Measurements from ENCODE around the gene YBEY. TPM values are rescaled to one million over a fixed set of nuclear protein-coding genes. Genes with fewer than 3 reads are reported as not detected.

Gene YBEY
- total and polyA plus RNA-seq, 2 donors (not counting 3 experiments of a cell fraction or from before 2014, with no cell fraction given) = 6.1 to 15.3 TPM

GRCh38 chr21:46311568-46311967, 25.4 kb downstream of the YBEY start:
- Histone ChIP-seq H2AFZ (ENCODE audit: low read depth, low read length) (no peak overlapping the region), H3K9me3 (replicated peaks; ENCODE audit: control insufficient read depth, insufficient read depth, low read length) (no peaks in the 10 kb centered on the region), H3K9me1 (replicated peaks; ENCODE audit: control insufficient read depth, extremely low read depth, insufficient read depth, low read length) (no peaks in the 10 kb centered on the region), H3K4me1 (ENCODE audit: control insufficient read depth, extremely low read depth, insufficient read depth, low read length) (no peaks in the 10 kb centered on the region), H3K4me3 (replicated peaks in 1 of 3; ENCODE audit: insufficient read depth in 1 of 3, low read depth in 1 of 3, low read length in 3 of 3) (no peak overlapping the region), H3K27me3 (ENCODE audit: control insufficient read depth in 2 of 2, insufficient read depth in 2 of 2, low read length in 2 of 2) (no peaks in the 10 kb centered on the region), H4K20me1 (replicated peaks; ENCODE audit: control insufficient read depth, extremely low read depth, insufficient read depth, low read length) (no peaks in the 10 kb centered on the region), H3K27ac (ENCODE audit: insufficient read depth, low read depth, low read length) (no peak overlapping the region), H3K9ac (replicated peaks; ENCODE audit: extremely low read depth, insufficient read depth, low read length) (no peak overlapping the region), H3K4me2 (ENCODE audit: insufficient read depth, low read length) (no peak overlapping the region), H3K79me2 (ENCODE audit: control insufficient read depth, insufficient read depth, low read length) (no peaks in the 10 kb centered on the region), H3K36me3 (ENCODE audit: control insufficient read depth in 2 of 2, extremely low read depth in 1 of 2, insufficient read depth in 2 of 2, low read length in 2 of 2) (no peaks in the 10 kb centered on the region)
- dilution Hi-C loops (cut with MboI; ENCODE audit: extremely low pct_ligation_motif_present, low sequenced_read_pairs) (no loop called here), intact Hi-C loops (cut with micrococcal nuclease) (no loop called here)
- ChIA-PET POLR2A (no interaction called here), CTCF (no interaction called here)
- BruUV-seq (replicated peaks) = no TSS peak
- DNase-seq (ENCODE audit: low read depth, low spot score) = no peak
- FAIRE-seq = no peak
- TF ChIP-seq FOS (IDR thresholded peaks at IDR 0.05; ENCODE audit: borderline replicate concordance, insufficient read depth, low read length) (no peak), POLR2AphosphoS5 (IDR thresholded peaks at IDR 0.05; ENCODE audit: insufficient read depth, low read depth, low read length) (no peak), MYC (IDR thresholded peaks at IDR 0.05; ENCODE audit: low read depth, low read length) (no peak), EZH2 (IDR thresholded peaks at IDR 0.05; ENCODE audit: borderline replicate concordance, low read depth, low read length, severe bottlenecking) (no peak), POLR2A (IDR thresholded peaks at IDR 0.05; ENCODE audit: low read depth, low read length) (no peak), MAX (IDR thresholded peaks at IDR 0.05; ENCODE audit: insufficient read depth, insufficient read length) (no peak), GATA2 (IDR thresholded peaks at IDR 0.05; ENCODE audit: insufficient read depth, insufficient read length, low read depth, low read length) (no peak), JUN (IDR thresholded peaks at IDR 0.05; ENCODE audit: borderline replicate concordance, insufficient read depth, insufficient read length, low read depth) (no peak), CTCF (IDR thresholded peaks at IDR 0.05; ENCODE audit: extremely low read depth in 1 of 2, insufficient read depth in 1 of 2, low read depth in 1 of 2, low read length in 2 of 2) (no peak)
